Measurements from ENCODE around the gene WNT3A. TPM values are rescaled to one million over a fixed set of nuclear protein-coding genes. Genes with fewer than 3 reads are reported as not detected.

WNT3A gene
- total RNA-seq, 1 experiment from 2014 or later, result not detected

DNA sequence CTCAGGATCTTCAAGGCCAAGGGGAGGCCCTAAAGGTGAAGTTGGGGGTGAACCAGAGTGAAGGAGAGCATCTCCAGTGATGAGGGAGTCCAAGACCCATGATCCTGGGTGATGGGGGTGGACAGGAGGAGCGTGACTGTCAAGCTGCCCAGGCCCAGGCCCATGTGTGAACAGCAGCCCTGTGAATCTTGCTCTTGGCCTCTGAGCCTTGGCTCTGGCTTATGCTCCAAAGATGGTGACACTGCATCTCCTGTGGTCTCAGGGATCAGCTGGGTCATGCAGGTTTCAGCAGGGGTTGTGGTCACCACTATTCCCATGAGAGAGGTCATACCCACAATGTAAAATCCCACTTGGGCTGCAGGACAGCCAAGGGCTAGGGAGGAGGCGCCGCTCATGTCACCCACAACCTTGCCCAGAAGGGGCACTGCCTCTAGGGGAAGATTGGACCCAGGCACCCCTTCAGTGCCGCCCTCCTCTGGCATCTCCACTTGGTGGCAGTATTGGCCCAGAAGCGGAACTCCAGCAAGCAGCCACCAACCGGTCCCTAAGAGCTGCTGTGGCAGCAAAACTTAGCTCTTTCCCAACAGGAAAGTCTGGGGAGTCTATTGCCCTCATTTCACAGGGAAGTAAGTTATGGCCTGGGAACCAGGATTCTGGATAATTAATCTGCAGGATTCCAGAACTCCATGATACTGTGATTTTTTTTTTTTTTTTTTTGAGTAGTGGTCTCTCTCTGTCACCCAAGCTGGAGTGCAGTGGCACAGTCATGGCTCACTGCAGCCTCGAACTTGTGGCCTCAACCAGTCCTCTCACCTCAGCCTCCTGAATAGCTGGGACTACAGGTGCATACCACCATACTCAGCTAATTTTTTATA, 7.5 kb upstream of the WNT3A start:
- DNase-seq (ENCODE audit: low read depth), result peak; percentile 76

- no peak for DNase-seq (ENCODE audit: low read depth)
Observed at GRCh38 chr1:228000416-228000815, 6.4 kb upstream of the WNT3A start.

GRCh38 chr1:228000836-228001563, 5.8 kb upstream of the WNT3A start:
- DNase-seq (ENCODE audit: low read depth), result no peak

GRCh38 chr1:228001738-228002535, 4.9 kb upstream of the WNT3A start:
- DNase-seq (ENCODE audit: low read depth), result no peak

DNA sequence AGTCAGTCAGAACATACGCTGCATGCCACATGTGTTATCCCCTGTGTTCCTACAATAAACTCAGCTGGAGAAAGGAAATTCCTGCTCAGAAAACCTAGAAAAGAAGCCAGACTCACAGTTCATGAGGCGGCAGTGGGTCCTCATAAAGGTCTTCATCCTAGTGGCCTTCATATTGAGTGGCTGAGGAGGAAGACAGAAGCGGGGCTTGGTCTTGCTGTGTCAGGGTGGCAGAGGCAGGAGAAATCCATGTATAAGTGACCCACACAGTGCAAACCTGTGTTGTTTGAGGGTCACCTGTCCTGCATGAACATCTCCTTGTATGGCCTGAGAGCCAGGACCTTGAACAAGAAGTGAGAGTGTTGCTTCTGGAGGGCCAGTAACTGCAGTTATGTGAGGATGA, 4.0 kb upstream of the WNT3A start:
- no peak for DNase-seq (ENCODE audit: low read depth)

GRCh38 chr1:228003461-228004330, 3.1 kb upstream of the WNT3A start:
- no peak for DNase-seq (ENCODE audit: low read depth)

DNA sequence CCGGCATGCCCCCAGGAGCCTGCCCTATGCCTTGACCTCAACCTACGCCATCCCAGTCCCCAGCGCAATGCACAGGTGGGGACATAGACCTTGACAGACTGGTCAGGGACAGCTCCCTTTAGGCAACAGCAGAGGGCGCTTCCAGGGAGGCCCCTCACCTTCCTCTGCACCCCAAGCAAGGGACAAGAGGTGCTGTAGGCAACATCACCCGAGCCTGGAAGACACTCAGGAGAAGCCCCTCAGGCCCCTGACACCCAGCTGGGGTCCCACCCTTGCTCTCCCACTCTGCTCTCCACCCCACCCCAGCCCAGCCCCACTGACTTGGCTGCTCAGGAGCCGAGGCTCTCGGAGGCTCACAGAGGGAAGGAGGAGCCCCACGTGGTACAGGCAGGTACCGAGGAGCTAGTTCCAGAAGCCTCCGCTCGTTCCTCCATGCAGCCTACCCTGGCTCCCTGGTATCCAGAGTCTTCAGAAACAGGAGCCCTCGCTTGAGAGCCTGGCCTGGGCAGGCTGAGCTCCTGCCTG, 2.4 kb upstream of the WNT3A start:
- DNase-seq (ENCODE audit: low read depth), result peak; percentile 46

- no peak for DNase-seq (ENCODE audit: low read depth)
Observed at GRCh38 chr1:228004856-228005462, 1.8 kb upstream of the WNT3A start.

GRCh38 chr1:228005511-228006033, 1.2 kb upstream of the WNT3A start:
- no peak for DNase-seq (ENCODE audit: low read depth)

DNA sequence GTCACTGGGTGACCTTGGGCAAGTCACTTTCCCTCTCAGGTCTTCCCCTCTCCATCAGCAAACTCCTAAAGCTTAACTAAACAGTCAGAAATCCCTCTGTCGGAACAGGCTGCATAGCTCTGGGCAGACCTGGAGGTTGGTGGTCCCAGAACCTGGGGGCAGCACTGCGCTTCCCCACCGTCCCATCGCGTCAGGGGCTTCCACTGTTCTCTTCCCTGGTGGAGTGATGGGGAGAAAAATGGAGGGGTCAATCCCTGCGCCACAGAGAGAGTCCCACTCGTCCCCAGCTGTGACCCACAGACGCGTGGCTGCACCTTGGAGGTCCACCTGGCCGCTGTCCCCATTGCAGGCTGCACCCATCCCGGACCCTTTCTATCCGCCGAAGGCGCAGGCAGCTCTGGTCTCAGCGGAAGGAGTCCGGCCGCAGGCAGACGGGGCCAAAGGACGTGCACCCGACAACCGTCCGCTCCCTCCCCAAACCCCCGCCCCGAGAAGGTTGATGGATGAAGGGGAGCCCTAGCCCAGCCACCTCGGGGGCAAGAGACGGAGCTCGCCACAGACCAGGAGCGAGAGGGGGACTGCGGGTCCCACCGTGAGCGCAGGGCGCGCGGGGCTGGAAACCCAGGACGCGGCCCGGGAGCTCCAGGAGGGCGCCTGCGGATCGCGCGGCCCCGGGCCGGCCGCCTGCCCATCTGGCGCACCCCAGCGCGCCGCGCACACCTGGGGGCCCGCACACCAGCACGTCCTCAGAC, 588 bp upstream of the WNT3A start:
- no peak for DNase-seq (ENCODE audit: low read depth)

DNA sequence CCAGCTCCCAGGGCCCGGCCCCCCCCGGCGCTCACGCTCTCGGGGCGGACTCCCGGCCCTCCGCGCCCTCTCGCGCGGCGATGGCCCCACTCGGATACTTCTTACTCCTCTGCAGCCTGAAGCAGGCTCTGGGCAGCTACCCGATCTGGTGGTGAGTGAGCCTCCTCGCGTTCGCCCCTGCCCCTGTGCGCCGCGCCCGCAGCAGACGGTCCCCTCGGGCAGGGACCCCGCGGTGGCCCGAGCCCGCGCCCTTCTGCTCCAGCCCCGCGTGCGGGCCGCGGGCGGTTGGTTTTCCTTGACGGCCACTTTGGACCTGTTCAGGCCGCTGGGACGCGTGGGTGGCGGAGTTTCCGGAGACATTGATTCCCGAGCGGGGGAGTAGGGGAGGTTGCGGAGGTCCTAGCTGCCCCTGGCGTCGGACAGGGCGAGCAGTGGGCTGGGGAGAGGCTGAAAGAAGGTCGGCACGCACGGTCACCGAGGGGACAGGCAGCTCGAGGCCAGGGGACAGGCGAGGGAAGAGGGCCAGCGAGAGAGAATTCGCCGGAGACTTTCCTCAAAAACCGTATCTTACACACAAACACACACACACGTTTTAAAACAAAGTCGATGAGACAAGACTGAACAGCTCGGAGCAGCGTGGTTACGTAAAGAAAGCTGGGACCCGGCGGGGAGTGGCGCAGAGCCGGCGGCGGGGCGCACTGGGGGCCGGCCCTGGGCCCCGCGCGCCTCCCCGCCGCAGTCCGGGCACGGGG, 427 bp downstream of the WNT3A start:
- DNase-seq (ENCODE audit: low read depth), result no peak

- DNase-seq (ENCODE audit: low read depth), result no peak
Observed at GRCh38 chr1:228007801-228008341, 1.1 kb downstream of the WNT3A start.

DNA sequence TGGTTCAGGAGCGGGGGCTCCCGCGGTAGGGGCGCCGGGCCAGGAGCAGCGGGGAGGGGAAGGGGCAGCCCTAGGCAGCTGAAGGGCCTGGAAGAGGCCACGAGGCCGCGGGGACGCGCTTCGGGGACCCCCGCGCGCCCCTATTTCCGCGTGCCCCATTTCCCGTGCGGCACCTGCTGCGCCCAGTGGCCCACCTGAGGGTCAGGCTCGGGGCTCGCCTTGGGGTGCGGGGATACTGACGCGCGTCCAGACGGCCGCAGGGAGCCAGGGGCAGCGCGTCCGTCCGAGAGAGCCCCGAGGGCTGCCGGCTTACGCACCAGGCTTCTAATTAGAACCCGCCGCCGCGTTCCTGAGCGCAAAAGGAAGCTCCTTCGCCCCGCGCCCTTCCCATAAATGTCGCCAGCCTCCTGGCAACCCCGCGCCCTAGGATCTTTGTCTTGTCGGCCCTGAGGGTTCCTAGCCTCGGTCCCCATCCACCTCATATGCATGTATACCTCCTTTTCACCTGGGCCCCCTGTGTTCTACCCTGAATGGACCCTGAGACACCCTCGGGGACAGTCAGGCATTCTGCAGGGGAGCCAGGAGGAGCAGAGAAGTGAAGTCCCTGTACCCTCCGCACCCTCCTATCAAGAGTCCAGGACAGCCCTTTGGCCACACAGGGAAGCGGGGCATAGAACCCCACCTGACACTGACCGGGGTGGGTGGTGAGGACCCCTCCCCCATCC, 1.8 kb downstream of the WNT3A start:
- no peak for DNase-seq (ENCODE audit: low read depth)

GRCh38 chr1:228009116-228009827, 2.5 kb downstream of the WNT3A start:
- DNase-seq (ENCODE audit: low read depth), result no peak

- DNase-seq (ENCODE audit: low read depth), result no peak
Observed at GRCh38 chr1:228009828-228010775, 3.3 kb downstream of the WNT3A start.

DNA sequence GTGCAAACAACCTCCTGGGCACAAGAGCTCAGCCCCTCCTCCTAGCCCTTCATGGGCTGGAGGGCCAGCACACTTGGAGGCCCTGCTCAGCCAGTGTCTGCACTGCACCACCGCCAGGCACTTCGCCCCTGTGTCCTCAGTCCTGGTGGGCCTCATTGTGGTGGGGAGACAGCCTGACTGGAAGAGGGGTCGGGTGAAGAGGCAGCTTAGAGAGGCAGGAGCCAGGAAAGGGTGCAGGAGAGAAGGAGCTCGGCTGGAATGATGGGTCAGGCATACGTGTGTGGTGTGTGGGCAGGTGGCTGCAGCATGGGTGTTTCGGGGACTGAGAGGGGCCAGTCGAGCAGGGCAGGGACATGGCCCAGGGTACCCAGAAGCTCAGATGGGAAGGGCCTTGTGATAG, 4.1 kb downstream of the WNT3A start:
- no peak for DNase-seq (ENCODE audit: low read depth)
